ELF-1 (cell line): ENCODE measurements around the gene ITPRIPL1.
"Not testable (repeated sequence)": the region's sequence is repeated elsewhere in the genome, so short reads cannot be mapped to it uniquely, and the experiment has no call there.

ENCODE experiments used
- DNase-seq: peaks from one replicate; pipeline ENCODE4 v3.0.0-alpha.2; 2016; ENCODE audit warnings: low read depth, low spot score

Gene ITPRIPL1, protein sequence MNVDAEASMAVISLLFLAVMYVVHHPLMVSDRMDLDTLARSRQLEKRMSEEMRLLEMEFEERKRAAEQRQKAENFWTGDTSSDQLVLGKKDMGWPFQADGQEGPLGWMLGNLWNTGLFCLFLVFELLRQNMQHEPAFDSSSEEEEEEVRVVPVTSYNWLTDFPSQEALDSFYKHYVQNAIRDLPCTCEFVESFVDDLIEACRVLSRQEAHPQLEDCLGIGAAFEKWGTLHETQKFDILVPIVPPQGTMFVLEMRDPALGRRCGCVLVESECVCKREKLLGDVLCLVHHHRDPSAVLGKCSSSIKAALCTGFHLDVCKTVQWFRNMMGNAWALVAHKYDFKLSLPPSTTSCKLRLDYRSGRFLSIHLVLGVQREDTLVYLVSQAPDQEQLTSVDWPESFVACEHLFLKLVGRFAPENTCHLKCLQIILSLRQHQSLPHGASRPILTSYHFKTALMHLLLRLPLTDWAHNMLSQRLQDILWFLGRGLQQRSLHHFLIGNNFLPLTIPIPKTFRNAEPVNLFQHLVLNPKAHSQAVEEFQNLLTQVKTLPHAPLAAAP

DNA sequence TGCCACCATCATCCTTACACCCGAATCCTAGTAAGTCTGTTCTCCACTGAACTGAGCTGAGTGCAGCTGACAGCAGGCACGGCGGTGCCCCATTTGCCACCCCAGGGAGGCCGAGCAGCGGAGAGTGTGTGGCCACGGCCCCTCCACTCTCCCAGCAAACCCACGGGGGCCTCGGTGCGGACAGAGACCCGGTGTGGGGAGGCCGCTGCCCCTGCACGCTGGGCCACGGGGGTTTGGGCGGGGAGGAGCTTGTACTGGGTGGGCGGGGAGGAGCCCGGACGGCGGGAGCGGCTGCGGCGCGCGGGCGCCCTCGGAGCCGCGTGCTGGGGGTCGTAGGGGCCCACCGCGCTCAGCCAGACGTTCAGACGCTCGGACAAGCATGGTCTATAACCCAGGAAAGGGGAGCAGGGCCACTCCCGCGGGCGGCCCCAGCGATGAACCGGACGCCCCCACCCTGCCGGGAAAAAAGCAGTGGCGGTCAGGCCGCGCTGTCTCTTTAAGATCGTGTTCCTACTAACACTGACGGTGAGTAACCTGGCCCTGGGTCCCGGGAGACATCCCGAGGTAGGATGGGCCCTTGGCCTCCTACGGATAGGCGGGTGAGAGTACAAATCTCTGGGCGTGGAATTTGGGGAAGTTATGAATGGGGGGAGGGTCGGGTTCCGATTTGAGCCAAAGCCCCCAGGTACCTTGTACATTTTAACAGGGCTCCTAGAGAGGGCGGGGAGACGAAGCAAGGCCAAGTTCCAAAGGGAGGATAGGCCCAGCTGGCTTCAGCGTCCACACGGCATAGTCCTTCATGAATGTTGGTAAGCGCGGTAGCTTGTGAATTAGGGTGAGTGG, at the start of gene ITPRIPL1:
Gene ITPRIPL1, plus strand, starts transcription at position 277 of the 843 bp plus-strand sequence. Its CDS starts 523 bp downstream, at position 800.
- DNase-seq: peak; percentile 42

DNA sequence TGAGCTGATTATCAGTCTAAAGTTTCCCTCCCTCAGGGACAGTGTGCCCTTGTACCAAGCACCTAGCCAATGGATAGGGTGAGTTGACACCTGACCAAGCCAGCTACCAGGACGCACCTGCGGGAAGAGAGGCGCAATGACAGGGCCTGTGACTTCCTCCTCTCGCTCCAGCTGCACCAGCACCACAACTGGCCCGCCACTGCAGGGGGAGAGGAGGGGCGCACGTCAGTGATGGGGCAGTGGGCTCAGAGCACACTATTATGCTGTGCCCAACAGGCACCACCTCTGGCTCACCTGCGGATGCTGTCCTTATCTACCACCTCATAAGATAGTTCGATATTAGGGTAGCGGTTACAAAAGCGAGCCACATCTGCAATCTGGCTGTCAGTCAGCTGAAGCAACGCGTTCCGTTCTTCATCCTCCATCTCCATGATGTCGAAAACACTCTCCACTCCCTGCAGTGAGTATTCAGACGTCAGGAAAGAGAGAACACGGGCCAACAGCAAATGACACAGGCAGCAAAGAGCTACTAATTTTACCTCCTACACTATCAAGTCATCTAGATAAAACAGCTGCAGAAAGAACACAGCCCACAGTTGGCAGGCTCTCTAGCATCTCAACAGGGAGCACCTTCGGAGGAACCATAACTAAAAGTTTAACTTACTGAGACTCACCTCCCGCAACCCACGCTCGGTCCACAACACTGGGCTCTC, 48.2 kb upstream of the ITPRIPL1 start:
- DNase-seq: no peak

DNA sequence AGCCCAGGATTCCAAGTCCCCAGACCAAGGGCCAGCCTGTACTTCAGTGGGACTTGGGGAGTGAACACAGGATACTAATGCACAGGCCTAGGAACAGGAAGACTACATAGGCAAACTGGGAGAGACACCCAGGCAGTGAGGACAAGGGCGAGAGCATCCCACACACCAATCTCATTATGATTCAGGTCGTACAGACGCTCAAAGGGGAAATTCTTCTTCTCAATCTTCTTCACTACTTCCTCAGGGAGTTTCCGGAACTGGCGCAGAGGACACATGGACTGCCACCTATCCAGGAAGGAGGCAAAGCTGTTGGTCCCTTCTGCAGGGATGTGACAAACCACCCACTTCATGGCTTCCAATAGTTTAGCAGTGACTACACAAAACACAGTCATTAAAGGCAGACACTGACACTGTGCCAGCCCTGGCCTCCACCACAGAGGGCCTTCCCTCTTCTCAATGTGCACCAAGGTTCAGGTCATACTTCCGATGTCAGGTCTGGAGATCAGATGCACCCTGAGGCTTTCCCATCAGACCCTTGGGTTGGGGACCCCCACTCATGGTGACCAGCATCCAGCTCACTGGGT, 37.8 kb upstream of the ITPRIPL1 start:
- DNase-seq: no peak

DNA sequence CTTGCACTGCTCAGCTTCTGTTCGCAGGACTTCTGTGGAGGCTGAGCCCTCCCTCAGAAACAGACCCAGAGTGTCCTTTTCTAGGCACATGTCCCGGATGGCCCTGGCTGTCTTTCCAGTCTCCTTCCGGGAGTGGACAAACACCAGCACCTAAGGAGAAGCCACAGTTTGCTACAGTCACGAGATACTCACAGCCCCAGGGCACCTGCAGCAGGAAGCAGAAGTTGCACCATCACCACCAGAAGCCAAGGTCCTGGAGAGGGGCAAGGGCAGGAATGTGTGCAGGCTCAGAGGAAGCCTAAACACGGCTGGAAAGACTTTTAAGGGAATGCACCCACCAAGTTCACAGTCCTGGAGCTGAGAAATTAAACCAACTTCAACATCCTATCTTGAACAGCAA, 33.4 kb upstream of the ITPRIPL1 start:
- no peak for DNase-seq

DNA sequence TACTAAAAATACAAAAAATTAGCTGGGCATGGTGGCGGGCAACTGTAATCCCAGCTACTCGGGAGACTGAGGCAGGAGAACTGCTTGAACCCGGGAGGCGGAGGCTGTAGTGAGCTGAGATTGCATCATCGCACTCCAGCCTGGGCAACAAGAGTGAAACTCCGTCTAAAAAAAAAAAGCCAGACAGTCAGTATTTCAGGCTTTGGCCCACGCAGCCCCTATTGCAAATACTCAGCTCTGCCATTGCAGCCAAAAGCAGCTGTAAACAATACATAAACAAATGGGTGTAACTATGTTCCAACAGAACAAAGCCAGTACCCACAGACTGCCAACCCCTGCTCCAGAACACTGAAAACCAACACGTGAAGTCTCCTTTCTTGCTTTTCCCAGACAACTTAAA, 30.8 kb upstream of the ITPRIPL1 start:
- DNase-seq: not testable (repeated sequence)

DNA sequence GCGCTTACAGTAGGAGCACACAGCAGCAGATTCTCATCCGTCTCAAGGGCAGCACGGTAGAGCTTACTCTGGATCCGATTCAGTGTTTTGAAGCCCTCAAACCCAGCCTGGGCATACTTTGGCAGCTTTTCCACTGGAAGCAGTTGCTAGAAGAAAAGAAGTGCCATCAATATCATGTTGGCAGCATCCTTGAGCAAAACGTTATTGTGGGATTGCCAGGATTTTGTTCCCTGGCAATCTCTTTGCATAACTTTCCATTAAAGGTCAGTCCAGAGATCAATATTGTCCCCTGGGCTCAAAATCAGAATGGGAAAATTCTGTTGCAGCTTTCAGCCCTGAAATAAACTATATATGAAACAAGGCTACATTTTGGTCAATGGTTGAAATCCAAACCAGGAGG, 28.2 kb upstream of the ITPRIPL1 start:
- DNase-seq: no peak

DNA sequence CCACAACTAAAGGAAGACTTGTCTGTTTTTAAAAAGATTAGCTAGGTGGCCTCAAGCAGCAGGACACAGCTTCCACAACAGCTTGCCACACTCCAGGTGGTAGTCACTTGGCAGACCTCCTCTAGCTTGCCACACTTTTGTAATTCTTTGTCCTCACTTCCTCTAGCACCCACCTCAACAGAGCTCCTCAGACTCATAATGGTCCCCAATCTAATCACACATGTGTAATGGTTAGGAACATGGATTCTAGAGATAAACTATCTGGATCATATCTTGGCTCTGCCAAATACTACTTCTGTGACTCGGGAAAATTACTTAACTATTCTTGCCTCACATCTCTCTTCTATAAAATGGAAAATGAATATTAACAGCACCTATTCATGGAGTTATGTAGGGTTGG, 23.3 kb upstream of the ITPRIPL1 start:
- DNase-seq: no peak

DNA sequence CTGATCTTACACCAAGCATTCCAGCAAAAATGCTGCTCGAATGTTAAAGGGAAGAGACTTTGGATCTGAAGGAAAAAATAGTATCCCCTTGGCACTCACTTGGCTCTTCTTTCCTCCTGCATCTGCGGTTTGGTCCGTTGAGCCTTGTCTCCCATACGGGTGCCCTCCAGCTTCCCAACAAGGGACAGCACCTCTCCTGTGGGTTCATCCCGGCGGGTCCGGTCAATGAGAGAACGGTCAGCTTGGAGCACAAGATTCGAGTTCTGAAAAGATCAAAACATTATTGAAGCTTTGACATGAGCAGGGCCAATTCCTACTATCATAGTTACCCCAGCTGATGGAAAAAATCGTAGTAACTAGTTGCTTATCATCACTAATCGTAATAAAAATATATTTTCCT, 20.5 kb upstream of the ITPRIPL1 start:
- DNase-seq: no peak

DNA sequence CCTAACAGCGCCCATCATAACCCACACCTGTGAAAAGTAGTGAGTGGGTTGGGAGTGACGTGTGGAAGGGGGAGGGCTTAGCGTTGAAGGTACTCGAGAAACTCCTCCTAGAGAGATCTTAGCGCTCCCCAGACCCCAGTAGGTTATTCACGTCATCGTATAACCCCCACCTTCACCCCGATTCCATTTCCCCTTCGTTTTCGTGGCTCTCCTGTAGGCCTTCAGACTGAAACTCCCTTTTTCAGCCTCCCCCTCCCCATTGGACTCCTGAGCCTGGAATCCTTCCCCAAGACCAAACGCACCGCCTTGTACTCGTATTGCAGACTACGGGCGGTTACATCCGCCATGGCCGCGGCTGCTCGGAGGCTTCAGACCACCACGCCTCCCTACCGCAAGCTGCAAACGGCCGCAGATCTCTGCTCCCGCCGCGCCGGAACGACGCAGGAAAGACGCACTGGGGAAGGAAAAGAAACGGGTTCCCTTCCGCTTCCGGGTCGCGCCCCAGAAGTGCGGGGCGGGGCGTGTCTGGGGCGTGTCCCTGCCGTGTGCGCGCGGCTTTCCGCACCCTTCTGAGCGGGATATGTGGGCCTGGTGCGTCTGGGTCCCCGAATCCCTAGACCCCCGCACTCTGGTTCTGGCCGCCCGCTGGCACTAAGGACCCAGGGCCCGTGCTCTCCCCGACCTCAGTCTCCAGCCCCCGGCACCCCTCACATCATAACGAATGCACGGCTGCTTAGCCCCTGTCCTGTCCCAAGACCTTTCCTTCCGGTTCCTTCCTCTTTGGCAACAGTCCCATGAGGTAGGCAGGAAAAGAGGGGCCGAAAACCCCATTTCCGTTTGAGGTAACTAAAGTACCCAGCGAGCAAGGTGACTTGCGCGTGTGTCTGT, 19.8 kb upstream of the ITPRIPL1 start, which contains the start of gene SNRNP200:
Gene SNRNP200, minus strand, starts transcription at position 456 of the 888 bp plus-strand sequence. Its CDS starts 109 bp downstream, at position 347.
- peak; percentile 92 for DNase-seq

DNA sequence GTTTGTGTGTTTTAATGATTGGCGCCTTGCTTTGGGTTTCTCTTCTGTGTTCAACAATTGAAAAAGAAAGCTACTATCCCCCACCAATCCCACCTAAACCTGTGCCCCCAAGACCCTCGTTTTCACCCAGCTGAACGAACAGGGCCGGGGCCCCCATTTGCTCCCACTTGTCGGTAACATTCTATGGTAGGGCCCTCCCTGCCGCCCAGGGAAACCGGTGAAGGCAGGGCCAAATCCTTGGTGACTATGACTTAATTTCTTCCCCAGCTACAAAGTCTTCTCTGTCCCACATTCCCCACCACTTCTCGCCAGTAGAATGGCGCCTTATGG, 19.2 kb upstream of the ITPRIPL1 start:
- DNase-seq: peak; percentile 11

DNA sequence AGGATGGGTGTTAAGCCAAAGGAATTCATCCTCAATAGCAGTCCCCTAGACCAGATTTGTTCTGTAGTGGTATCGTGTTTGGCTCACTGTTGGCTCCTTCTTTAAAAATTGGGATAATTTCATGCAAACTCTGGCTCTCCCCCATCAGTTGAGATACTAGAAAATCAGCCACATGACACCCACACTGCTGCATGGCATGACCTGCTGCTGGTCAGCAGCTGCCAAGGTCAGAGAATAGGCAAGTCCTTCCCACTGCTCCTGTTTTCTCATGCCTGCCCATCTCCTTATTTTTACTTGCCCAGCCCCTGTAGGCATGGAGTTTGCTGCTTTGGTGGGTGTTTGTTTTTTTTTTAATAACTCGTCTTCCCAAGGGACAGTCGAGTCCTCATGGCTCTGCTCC, 18.7 kb upstream of the ITPRIPL1 start:
- DNase-seq: no peak

DNA sequence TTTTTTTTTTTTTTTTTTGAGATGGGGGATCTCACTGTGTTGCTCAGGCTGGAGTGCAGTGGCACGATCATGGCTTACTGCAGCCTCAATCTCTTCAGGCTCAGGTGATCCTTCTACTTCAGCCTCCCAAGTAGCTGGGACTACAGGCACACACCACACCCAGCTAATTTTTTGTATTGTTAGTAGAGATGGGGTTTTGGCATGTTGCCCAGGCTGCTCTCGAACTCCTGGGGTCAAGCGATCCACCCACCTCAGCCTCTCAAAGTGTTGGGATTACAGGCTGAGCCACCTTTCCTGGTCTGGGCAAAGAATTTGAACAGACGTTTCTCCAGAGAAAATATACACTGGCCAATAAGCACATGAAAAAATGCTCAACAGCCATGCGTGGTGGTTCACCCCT, 16.9 kb upstream of the ITPRIPL1 start:
- no peak for DNase-seq

DNA sequence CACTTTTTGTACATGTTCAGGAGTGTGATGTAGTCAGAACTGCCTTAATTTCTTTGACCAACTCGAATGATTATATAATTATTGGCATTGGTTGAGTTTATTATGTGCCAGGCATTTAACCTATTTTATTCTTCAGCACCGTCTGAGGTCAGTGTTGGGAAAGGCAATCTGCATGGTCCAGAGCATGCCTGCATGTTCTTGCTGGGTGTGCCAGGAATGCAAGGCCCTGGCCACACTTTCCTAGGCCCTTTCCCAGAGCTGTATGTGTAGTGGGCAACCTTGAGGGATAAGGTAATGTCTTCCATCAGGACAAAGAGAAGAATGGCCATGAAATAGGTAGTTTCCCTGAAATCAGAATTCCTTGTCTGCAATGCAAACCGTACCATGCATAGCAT, 10.1 kb upstream of the ITPRIPL1 start:
- DNase-seq: no peak

DNA sequence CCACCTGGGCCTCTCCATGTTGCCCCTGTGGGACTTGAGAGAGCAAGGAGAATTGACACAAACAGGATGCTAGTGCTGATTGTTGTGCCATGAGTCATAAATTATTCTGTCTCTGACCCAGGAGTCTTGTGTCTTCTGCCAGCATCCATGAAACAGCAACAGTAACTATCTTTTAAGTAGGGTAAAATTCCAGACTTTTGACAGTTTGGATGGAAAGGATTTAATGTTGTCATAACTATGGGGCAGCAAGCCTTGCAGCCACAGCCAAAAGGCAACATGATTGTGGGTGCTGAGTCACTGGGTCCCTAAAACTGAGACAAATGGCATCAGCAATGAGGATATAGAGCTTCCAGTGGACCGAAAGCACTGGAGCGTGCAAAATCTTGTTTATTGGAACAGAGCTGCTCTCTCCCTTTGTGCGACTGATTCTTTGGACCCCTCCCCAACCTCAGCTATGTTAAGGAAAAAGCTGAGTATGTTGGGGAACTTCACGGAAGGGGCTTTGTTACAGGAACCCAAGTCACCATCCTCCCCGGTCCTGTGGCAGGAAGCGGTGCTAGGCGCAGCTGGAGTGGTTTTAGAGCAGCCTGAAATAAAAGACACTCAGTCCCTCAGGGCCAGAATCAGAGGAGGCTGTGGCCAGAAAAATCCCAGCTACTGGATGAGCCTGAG, 9.6 kb upstream of the ITPRIPL1 start:
- no peak for DNase-seq

DNA sequence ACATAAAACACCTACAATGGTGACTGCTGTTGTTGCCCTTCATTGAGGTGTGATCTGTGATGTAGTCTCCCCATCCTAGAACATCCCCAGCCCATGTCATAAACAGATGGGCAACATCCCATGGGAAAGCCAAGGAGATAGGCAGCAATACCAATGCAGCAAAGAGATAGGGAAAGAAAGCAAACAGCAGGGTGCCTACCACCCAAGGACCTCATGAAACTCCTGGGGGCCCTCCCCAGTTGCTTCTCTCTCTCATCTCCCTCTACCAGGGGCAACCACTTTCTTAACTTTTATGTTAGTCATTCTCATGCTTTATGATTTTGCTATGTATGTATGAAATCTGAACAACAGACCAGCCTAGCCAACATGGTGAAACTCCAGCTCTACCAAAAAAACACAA, 8.1 kb upstream of the ITPRIPL1 start:
- DNase-seq: no peak

DNA sequence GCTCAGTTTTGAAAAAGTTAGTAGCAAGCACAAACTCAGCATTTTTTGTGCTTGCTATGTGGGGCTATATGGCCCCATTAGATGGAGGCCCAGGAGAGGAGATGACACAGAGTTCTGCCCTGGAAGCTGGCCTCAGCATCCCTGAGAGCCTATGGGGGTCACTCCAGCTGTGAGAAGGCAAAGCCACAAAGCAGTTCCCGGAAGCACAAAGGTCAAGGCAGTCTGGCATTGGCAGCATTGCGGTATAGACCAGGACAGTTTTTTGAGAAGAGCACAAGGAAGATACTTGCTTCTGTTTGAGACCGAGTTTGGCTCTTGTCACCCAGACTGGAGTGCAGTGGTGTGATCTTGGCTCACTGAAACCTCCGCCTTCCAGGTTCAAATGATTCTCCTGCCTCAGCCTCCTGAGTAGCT, 7.5 kb upstream of the ITPRIPL1 start:
- no peak for DNase-seq

DNA sequence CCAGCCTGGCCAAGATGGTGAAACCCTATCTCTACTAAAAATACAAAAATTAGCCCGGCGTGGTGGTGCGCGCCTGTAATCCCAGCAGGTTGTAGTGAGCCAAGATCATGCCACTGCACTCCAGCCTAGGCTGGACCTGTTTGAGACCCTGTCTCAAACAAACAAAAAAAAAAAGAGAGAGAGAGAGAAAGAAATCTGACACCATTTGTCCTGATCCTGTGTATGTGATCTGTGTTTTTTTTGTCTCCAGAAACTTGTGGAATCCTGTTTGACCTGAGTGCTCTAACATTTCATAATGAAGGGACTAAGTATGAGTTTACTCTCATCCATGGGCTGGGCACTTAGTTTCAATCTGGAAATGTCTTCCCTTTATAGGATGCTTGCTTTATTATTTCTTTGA, 6.4 kb upstream of the ITPRIPL1 start:
- DNase-seq: no peak

DNA sequence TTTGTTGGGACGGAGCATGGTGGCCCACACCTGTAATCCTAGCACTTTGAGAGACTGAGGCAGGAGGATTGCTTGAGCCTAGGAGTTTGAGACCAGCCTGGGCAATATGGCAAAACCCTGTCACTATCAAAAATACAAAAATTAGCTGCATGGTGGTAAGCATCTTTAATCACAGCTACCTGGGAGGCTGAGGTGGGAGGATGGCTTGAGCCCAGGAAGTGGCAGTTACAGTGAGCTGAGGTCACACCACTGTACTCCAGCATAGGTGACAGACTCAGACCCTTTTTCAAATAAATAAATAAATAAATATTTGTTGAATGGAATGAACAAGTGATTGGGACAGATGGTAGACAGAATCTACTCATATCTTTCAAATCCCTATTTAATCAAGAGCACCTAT, 5.7 kb upstream of the ITPRIPL1 start:
- no peak for DNase-seq

DNA sequence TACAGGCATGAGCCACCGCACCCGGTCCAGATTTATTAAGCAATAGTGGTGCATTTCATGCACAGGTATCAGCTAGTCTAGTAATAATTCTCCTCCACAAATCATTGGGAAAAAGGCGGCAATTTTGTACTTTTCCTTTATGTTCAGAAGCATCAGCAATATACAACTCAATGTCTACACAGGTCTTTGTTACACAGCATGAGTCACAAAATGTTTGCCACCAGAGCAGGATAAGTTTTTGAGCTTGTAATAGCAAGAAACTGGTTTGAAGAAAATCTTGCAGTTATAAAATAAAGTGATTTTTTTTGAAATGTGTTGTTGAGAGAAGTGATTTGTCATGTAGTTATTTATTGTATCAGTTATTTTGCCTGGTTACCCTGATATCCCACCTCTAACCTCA, 4.8 kb upstream of the ITPRIPL1 start:
- no peak for DNase-seq
